SK-N-SH (cell line): ENCODE results near the gene ASIC2. TPM values are rescaled to one million over a fixed set of nuclear protein-coding genes. Genes with fewer than 3 reads are reported as not detected.

Experiments
- CTCF ChIA-PET: fragments of 300-600, 350-600 bp; formaldehyde crosslinking; extraction: SDS; loops from one replicate; lab custom pipeline; 2021; lab: Yijun Ruan, JAX
- POLR2A ChIA-PET: fragments of 350-600 bp; sonication (Branson Sonifier 250); formaldehyde crosslinking; extraction: SDS; loops from one replicate; lab custom pipeline; 2020; ENCODE audit warnings: antibody characterized with exemption, inconsistent platforms; lab: Yijun Ruan, JAX
- DNase-seq: peaks from one replicate; pipeline ENCODE4 v3.0.0; 2012
- H2AFZ ChIP-seq: fragments of 200-600 bp; sonication (generic); 2 replicates; pipeline ENCODE4 v1.8.1; 2016; ENCODE audit warnings: antibody characterized with exemption, mild to moderate bottlenecking, low read depth
- H3F3A ChIP-seq: fragments of 200-600 bp; sonication (generic); replicated peaks from 2 replicates; pipeline ENCODE3; 2016; ENCODE audit warnings: antibody characterized with exemption, mild to moderate bottlenecking; ENCODE audit not compliant: insufficient read depth
- H3K27ac ChIP-seq, 2 experiments: fragments of 200-500 bp in 1 of 2; fragments of 200-600 bp in 1 of 2; sonication (Bioruptor generic) in 1 of 2; sonication (generic), shearing (Covaris generic) in 1 of 2; 2 replicates each; pipeline versions ENCODE4 v1.5.1 to v1.6.1; 2014 to 2016; ENCODE audit warnings: low read depth in 2 of 2, inconsistent platforms in 1 of 2, low read length in 1 of 2, mild to moderate bottlenecking in 1 of 2, mixed read lengths in 1 of 2
- H3K27me3 ChIP-seq: fragments of 200-600 bp; sonication (generic), shearing (Covaris generic); 2 replicates; pipeline ENCODE4 v1.6.1; 2016; ENCODE audit warnings: mixed run types; ENCODE audit not compliant: insufficient read depth
- H3K36me3 ChIP-seq, 2 experiments: fragments of 200-500 bp in 1 of 2; fragments of 200-600 bp in 1 of 2; sonication (Bioruptor generic) in 1 of 2; sonication (generic) in 1 of 2; replicated peaks in 1 of 2; 2 replicates each; pipeline versions ENCODE3 to v1.5.1; 2014 to 2016; ENCODE audit warnings: low read length in 1 of 2, mild to moderate bottlenecking in 1 of 2; ENCODE audit not compliant: insufficient read depth in 2 of 2, control insufficient read depth in 1 of 2
- H3K4me1 ChIP-seq, 2 experiments: fragments of 200-500 bp in 1 of 2; fragments of 200-600 bp in 1 of 2; sonication (Bioruptor generic) in 1 of 2; sonication (generic), shearing (Covaris generic) in 1 of 2; 2 replicates each; pipeline versions ENCODE4 v1.5.1 to v1.6.1; 2014 to 2016; ENCODE audit warnings: low read depth in 1 of 2, low read length in 1 of 2, mixed run types in 1 of 2; ENCODE audit not compliant: insufficient read depth in 2 of 2, control insufficient read depth in 1 of 2
- H3K4me2 ChIP-seq: fragments of 200-600 bp; sonication (generic), shearing (Covaris generic); 2 replicates; pipeline ENCODE4 v1.6.1; 2017; ENCODE audit warnings: mixed run types
- H3K4me3 ChIP-seq, 2 experiments: fragments of 200-500 bp in 1 of 2; fragments of 200-600 bp in 1 of 2; sonication (Bioruptor generic) in 1 of 2; sonication (generic), shearing (Covaris generic) in 1 of 2; 2 replicates each; pipeline versions ENCODE4 v1.5.1 to v1.8.1; 2014 to 2016; ENCODE audit warnings: low read depth in 2 of 2, inconsistent platforms in 1 of 2, low read length in 1 of 2, mild to moderate bottlenecking in 1 of 2, mixed read lengths in 1 of 2, moderate library complexity in 1 of 2
- H3K79me2 ChIP-seq: fragments of 200-600 bp; sonication (generic); 2 replicates; pipeline ENCODE4 v1.8.1; 2017; ENCODE audit warnings: mild to moderate bottlenecking; ENCODE audit not compliant: insufficient read depth
- H3K9ac ChIP-seq: fragments of 200-600 bp; sonication (generic); 2 replicates; pipeline ENCODE4 v1.6.1; 2017; ENCODE audit warnings: mixed run types
- H3K9me2 ChIP-seq: fragments of 200-600 bp; sonication (generic); 2 replicates; pipeline ENCODE4 v1.6.1; 2017; ENCODE audit warnings: mixed run types
- H3K9me3 ChIP-seq: fragments of 200-600 bp; sonication (generic); 2 replicates; pipeline ENCODE4 v1.6.1; 2017; ENCODE audit warnings: mixed run types, mild to moderate bottlenecking, moderate library complexity
- H4K20me1 ChIP-seq: fragments of 200-600 bp; sonication (generic); 2 replicates; pipeline ENCODE4 v1.6.1; 2017; ENCODE audit warnings: mild to moderate bottlenecking, mixed run types; ENCODE audit not compliant: insufficient read depth
- EP300 ChIP-seq, 2 experiments: IDR thresholded peaks; 2 replicates each; pipeline versions ENCODE4 v1.4.0 to v1.6.1; 2012; ENCODE audit warnings: borderline replicate concordance in 1 of 2, low read depth in 1 of 2, low read length in 1 of 2
- GABPA ChIP-seq: IDR thresholded peaks from 2 replicates; pipeline ENCODE4 v1.4.0; 2012; ENCODE audit warnings: low read depth, mild to moderate bottlenecking
- GATA2 ChIP-seq: sonication (generic); formaldehyde crosslinking; IDR thresholded peaks from 2 replicates; pipeline ENCODE4 v1.5.0; 2020; ENCODE audit warnings: mild to moderate bottlenecking, missing genetic modification reagents
- POLR2AphosphoS5 ChIP-seq: IDR thresholded peaks from 2 replicates; pipeline ENCODE4 v1.6.1; 2012; ENCODE audit warnings: low read depth, low read length
- RCOR1 ChIP-seq: fragments of 150-350 bp; IDR thresholded peaks from 2 replicates; pipeline ENCODE4 v1.6.1; 2017; ENCODE audit warnings: antibody characterized with exemption, low read length
- RFX5 ChIP-seq: IDR thresholded peaks from 2 replicates; pipeline ENCODE4 v1.6.1; 2012; ENCODE audit warnings: mild to moderate bottlenecking, improper control_type of control experiment, low read length
- TAF1 ChIP-seq: IDR thresholded peaks from 2 replicates; pipeline ENCODE4 v1.6.1; 2012; ENCODE audit warnings: low read depth, mild to moderate bottlenecking, low read length, moderate library complexity, borderline replicate concordance
- TCF12 ChIP-seq: IDR thresholded peaks from 2 replicates; pipeline ENCODE4 v1.4.0; 2012
- YY1 ChIP-seq: IDR thresholded peaks from 2 replicates; pipeline ENCODE4 v1.4.0; 2012; ENCODE audit warnings: low read depth, mild to moderate bottlenecking
- WGBS: methylation state at CpG from one replicate; pipeline ENCODE4 v1.1.6; 2017; ENCODE audit warnings: low lambda C conversion rate; 5-methylcytosine and 5-hydroxymethylcytosine counted together
- polyA plus RNA-seq, 3 experiments: library from polyadenylated mRNA; depleted of rRNA; stranded (reverse); fragments of >200 nt; gene quantifications; 2 replicates each; pipeline ENCODE4 v1.2.3, GENCODE V29; 2012
- TF ChIP-seq, protein P1 (sequence below): IDR thresholded peaks from 2 replicates; pipeline ENCODE4 v1.4.0; 2012; ENCODE audit warnings: low read depth
- TF ChIP-seq, protein P2 (sequence below): IDR thresholded peaks from 2 replicates; pipeline ENCODE4 v1.4.0; 2012; ENCODE audit warnings: low read depth, borderline replicate concordance
- TF ChIP-seq, protein P3 (sequence below): IDR thresholded peaks from 2 replicates; pipeline ENCODE4 v1.4.0; 2012; ENCODE audit warnings: low read depth, borderline replicate concordance
- TF ChIP-seq, protein P4 (sequence below): IDR thresholded peaks from 2 replicates; pipeline ENCODE4 v1.6.1; 2012; ENCODE audit warnings: mild to moderate bottlenecking, low read depth, low read length, moderate library complexity

The ASIC2 gene
- polyA plus RNA-seq, 1 of the 3 experiments (the other 2 are of a cell fraction), result 0.08 TPM

DNA sequence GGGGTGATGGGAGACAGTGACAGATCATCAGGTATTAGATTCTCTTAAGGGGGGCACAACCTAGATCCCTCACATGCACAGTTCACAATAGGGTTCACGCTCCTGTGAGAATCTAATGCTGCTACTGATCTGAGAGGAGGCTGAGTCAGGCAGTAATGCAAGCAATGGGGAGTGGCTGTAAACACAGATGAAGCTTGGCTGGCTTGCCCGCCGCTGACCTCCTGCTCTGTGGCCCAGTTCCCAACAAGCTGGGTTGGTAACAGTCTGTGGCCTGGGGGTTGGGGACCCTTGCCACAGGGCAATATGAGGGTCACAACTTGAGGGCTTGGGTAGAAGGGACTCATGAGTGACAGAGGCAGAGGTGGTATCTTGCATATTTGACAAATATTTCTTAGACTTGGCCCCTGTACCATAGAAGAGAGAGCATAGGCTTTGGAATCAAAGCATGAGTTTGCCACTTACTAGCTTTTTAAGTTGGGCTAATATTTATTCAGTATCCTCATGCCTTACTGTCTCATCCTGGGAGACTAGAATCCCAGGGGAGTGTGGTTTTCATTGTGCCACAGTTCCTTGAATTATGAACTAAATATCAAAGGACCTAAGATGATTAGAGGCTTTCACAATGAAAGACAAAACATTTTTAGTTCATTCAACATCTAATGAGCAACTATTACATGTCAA lies 168.1 kb downstream of the ASIC2 start:
- no peak overlapping the region for H2AFZ ChIP-seq
- H3K27ac ChIP-seq, result no peak overlapping the region
- no peak for DNase-seq
- H3K9ac ChIP-seq, result no peak overlapping the region
- H3K9me2 ChIP-seq, result no peaks in the 10 kb centered on the region
- no peak for TF ChIP-seq YY1
- TF ChIP-seq TCF12, result no peak
- ChIA-PET CTCF (no interaction called here), POLR2A (no interaction called here)
- no peak overlapping the region for H3K4me3 ChIP-seq
- no peaks in the 10 kb centered on the region for H4K20me1 ChIP-seq
- no peak overlapping the region for H3K4me2 ChIP-seq
- no peaks in the 10 kb centered on the region for H3K9me3 ChIP-seq
- peaks cover 0 to 18% of the 10 kb centered on the region in 2 experiments; a peak in 2 of 4 replicates for H3K4me1 ChIP-seq
- WGBS, result 58% methylated on average over 3 of the region's 3 CpGs
- H3K27me3 ChIP-seq, result peaks cover 7% of the 10 kb centered on the region; the same call in 1 of the 2 replicates
- H3K36me3 ChIP-seq, result no peaks in the 10 kb centered on the region
- no peaks in the 10 kb centered on the region for H3K79me2 ChIP-seq
- no peaks in the 10 kb centered on the region for H3F3A ChIP-seq

DNA sequence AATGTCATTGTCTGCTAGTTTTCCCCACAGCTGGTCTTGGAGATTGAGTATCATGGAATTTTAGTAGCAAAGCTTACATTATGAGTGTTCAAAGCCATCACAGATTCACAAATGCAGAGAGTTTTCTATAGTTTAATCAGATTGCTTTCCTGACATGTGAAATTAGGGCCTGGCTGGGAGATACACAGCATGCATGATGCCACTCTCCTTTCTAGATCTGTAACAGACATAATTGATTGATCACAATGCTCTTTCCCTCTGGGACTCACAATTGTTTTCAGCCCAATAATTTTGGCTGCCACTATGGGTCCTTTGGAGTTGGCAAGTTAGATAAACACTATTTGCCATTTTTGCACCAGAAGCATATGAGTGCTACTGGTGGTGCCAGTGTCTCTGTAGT lies 168.9 kb downstream of the ASIC2 start:
- Histone ChIP-seq H3K79me2 (no peaks in the 10 kb centered on the region), H3K9me2 (no peaks in the 10 kb centered on the region), H3F3A (no peaks in the 10 kb centered on the region), H3K4me3 (no peak overlapping the region), H3K4me2 (no peak overlapping the region), H4K20me1 (no peaks in the 10 kb centered on the region), H3K27ac (no peak overlapping the region), H2AFZ (no peak overlapping the region), H3K9me3 (no peaks in the 10 kb centered on the region), H3K27me3 (peaks cover 7% of the 10 kb centered on the region; the same call in 1 of the 2 replicates), H3K4me1 (peaks cover 0 to 22% of the 10 kb centered on the region in 2 experiments; a peak in 2 of 4 replicates)
- POLR2A ChIA-PET, result no interaction called here
- CTCF ChIA-PET, result no interaction called here
- no peak for TF ChIP-seq TAF1
- no peak for TF ChIP-seq POLR2AphosphoS5
- no peak for TF ChIP-seq RFX5
- TF ChIP-seq, protein P1, sequence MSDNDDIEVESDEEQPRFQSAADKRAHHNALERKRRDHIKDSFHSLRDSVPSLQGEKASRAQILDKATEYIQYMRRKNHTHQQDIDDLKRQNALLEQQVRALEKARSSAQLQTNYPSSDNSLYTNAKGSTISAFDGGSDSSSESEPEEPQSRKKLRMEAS, result no peak
- no peak for TF ChIP-seq YY1
- TF ChIP-seq EP300 (IDR thresholded peaks at IDR 0.05; ENCODE audit: borderline replicate concordance in 1 of 2, low read depth in 1 of 2, low read length in 1 of 2), result peak in 1 of 2 experiments; percentile 45; a peak in 1 of 4 replicates
- TF ChIP-seq, protein P2, sequence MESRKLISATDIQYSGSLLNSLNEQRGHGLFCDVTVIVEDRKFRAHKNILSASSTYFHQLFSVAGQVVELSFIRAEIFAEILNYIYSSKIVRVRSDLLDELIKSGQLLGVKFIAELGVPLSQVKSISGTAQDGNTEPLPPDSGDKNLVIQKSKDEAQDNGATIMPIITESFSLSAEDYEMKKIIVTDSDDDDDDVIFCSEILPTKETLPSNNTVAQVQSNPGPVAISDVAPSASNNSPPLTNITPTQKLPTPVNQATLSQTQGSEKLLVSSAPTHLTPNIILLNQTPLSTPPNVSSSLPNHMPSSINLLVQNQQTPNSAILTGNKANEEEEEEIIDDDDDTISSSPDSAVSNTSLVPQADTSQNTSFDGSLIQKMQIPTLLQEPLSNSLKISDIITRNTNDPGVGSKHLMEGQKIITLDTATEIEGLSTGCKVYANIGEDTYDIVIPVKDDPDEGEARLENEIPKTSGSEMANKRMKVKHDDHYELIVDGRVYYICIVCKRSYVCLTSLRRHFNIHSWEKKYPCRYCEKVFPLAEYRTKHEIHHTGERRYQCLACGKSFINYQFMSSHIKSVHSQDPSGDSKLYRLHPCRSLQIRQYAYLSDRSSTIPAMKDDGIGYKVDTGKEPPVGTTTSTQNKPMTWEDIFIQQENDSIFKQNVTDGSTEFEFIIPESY, result no peak
- TF ChIP-seq, protein P3, sequence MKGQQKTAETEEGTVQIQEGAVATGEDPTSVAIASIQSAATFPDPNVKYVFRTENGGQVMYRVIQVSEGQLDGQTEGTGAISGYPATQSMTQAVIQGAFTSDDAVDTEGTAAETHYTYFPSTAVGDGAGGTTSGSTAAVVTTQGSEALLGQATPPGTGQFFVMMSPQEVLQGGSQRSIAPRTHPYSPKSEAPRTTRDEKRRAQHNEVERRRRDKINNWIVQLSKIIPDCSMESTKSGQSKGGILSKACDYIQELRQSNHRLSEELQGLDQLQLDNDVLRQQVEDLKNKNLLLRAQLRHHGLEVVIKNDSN, result no peak
- TF ChIP-seq, protein P4, sequence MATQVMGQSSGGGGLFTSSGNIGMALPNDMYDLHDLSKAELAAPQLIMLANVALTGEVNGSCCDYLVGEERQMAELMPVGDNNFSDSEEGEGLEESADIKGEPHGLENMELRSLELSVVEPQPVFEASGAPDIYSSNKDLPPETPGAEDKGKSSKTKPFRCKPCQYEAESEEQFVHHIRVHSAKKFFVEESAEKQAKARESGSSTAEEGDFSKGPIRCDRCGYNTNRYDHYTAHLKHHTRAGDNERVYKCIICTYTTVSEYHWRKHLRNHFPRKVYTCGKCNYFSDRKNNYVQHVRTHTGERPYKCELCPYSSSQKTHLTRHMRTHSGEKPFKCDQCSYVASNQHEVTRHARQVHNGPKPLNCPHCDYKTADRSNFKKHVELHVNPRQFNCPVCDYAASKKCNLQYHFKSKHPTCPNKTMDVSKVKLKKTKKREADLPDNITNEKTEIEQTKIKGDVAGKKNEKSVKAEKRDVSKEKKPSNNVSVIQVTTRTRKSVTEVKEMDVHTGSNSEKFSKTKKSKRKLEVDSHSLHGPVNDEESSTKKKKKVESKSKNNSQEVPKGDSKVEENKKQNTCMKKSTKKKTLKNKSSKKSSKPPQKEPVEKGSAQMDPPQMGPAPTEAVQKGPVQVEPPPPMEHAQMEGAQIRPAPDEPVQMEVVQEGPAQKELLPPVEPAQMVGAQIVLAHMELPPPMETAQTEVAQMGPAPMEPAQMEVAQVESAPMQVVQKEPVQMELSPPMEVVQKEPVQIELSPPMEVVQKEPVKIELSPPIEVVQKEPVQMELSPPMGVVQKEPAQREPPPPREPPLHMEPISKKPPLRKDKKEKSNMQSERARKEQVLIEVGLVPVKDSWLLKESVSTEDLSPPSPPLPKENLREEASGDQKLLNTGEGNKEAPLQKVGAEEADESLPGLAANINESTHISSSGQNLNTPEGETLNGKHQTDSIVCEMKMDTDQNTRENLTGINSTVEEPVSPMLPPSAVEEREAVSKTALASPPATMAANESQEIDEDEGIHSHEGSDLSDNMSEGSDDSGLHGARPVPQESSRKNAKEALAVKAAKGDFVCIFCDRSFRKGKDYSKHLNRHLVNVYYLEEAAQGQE, result no peak
- no peak for TF ChIP-seq TCF12
- no peak for TF ChIP-seq GABPA
- TF ChIP-seq RCOR1, result 0 out of 2 replicates have a peak, but pooled peaks have one; percentile 30
- peak; percentile 69 for TF ChIP-seq GATA2
- TF ChIP-seq, all 33 proteins: peak for 3
- Histone ChIP-seq H3K9ac (no peak overlapping the region), H3K36me3 (no peaks in the 10 kb centered on the region)
- peak; percentile 60 for DNase-seq
